Measurements from ENCODE around the gene ZFPM1.

Gene ZFPM1

GRCh38 chr16:88452482-88453216, 431 bp upstream of the ZFPM1 start:
- DNase-seq = peak; percentile 22

GRCh38 chr16:88453611-88454522, 787 bp downstream of the ZFPM1 start:
- DNase-seq = no peak

- DNase-seq = no peak
Observed at GRCh38 chr16:88454523-88454947, 1.5 kb downstream of the ZFPM1 start.

GRCh38 chr16:88455610-88456355, 2.7 kb downstream of the ZFPM1 start:
- no peak for DNase-seq

DNA sequence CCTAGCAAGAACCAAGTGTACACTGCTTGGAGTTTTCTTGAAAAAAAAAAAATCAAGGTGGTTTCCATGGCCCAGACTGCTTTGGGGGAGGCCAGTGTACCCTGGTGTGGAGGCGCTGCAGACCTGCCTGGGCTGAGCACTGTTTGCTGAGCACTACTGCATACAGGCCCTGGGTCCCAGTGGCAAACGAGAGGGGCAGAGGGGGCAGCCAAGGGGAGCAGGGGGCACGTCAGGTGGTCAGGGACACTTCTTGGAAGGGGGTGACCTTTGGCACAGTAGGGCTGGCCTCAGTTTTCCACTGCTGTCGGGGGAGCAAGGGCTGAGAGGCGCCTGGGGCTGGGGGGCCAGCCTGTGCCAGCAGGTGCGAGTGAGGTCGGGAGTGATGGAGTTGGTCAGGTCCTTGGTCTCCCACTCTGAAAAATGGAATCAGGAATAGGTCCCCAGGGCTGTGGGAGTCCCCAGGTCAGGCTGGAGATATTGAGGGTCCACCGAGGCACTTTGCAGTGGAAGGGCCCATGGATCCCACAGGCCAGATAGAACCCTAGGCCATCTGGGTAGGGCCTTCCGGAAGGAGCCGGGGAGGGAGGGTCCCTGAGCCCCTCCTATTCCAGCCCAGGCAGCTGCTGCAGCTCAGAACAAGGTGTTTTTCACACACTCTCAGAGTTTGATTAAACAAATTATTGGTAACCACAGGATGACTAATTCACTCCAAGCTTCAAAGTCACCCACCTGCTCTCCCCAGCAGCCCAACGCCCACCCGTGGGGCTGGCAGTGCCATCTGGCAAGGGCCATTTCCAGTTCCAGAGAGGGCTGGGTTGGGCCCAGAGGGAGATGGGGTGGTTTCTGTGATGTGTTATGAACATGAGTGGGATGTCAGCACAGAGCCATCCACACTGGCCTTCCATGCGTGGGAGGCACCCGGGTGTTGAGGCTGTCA, 3.5 kb downstream of the ZFPM1 start:
- DNase-seq = no peak

GRCh38 chr16:88458039-88458772, 5.1 kb downstream of the ZFPM1 start:
- DNase-seq = no peak

DNA sequence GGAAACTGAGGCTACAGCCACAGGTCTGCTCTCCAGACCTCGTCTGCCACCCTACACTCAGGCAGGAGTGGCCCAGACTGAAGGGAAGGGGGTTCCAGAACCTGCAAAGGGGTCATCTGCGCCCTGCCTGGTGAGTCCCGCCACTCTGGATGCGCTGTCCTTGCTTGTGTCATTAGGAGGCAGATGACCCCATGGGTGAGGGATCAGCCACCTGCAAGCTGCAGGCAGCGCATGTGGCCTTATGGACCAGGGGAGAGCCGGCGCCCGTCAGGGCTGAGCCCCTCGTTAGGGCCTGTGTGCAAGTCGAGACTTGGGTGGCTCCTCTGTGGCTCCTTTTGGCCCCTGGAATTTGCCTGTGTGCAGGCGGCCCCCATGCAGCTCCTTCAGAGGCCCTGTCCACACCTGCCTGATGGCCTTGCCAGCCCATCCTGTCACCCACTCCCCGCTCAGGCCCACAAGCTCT, 5.7 kb downstream of the ZFPM1 start:
- DNase-seq = no peak

GRCh38 chr16:88459366-88460073, 6.4 kb downstream of the ZFPM1 start:
- DNase-seq = no peak

DNA sequence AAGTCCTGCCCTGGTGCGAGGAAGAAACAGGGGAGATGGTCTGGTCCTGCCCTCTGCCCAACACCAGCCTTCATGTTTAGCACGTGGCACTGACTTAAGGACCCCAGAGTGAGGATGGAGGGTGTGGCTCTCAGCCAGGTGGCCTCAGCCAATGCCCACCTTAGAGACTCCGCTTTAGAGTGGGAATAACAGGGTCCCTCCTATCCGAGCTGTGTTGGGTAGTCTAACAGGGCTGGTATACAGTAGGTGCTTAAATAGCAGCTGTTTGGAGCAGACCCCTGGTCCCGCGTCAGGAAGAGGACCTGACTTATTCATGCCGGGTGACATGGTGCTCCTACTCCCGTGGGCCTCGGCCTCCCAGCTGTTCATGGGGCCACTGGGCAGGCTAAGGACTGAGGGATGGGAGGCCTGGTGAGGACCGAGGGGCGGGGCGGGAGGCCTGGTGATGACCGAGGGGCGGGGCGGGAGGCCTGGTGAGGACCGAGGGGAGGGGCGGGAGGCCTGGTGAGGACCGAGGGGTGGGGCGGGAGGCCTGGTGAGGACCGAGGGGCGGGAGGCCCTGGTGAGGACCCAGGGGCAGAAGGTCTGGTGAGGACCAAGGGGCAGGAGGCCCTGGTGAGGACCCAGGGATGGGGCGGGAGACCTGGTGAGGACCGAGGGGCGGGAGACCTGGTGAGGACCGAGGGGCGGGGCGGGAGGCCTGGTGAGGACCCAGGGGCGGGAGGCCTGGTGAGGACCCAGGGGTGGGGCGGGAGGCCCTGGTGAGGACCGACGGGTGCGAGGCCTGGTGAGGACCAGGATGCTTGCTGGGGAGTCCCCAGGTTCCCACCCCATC, 7.6 kb downstream of the ZFPM1 start:
- no peak for DNase-seq

- no peak for DNase-seq
Observed at GRCh38 chr16:88461331-88462269, 8.5 kb downstream of the ZFPM1 start.

- no peak for DNase-seq
Observed at GRCh38 chr16:88462396-88462795, 9.3 kb downstream of the ZFPM1 start.

- no peak for DNase-seq
Observed at GRCh38 chr16:88463411-88463810, 10.3 kb downstream of the ZFPM1 start.

GRCh38 chr16:88464447-88465318, 11.6 kb downstream of the ZFPM1 start:
- DNase-seq = no peak

DNA sequence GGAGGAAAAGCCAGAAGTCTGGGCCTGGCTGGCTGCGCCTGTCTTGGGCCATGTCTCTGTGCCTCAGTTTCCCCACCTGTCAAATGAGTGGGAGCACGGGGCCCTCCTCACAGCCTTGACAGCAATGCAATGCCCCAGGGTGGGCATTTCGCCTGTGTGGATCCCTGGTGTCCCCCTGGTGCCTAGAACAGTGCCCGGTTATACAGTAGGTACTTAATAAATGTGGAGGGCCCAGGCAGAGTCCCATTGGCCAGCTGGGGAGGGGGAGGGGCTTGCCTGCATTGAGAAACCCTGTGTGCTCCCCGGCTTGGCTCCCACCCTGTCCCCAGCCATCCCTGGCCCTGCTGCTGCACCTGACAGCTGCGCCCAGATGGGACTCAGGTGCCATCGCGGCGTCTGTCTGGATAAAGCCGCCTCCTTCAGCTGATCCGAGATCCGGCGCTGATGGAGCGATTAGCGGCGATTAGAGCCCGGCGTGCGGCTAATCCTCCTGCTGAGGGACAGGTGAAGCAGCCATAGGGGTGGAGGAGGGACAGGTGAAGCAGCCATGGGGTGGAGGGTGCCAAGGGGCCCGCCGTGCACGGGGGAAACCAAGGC, 12.4 kb downstream of the ZFPM1 start:
- no peak for DNase-seq

GRCh38 chr16:88466175-88466862, 13.2 kb downstream of the ZFPM1 start:
- DNase-seq = no peak

- no peak for DNase-seq
Observed at GRCh38 chr16:88466949-88467348, 13.9 kb downstream of the ZFPM1 start.

Measured in NCI-H187 treated with DMSO at 0.1 percent for 48 hours (cell line).